ENCODE results near the gene PPIA. TPM values are rescaled to one million over a fixed set of nuclear protein-coding genes. Genes with fewer than 3 reads are reported as not detected.

The PPIA gene
- polyA plus RNA-seq, 3 donors: 1,614 to 2,276 (median 2,037) TPM

- Mint-ChIP-seq H3K27ac (peak overlapping the region in 3 of 7 donors; percentile 1 to 33 (median 27)), H3K4me1 (no peaks in the 10 kb centered on the region), H3K4me3 (peak overlapping the region in 1 of 2 donors; percentile 41), H3K27me3 (ENCODE audit: low read depth in 3 of 3) (no peaks in the 10 kb centered on the region), H3K9me3 (no peaks in the 10 kb centered on the region), H3K36me3 (peaks cover 58 to 87% of the 10 kb centered on the region in 2 donors)
- Histone ChIP-seq H4K20me1 (ENCODE audit: insufficient read depth, low read length) (peaks cover 17% of the 10 kb centered on the region), H3K79me2 (ENCODE audit: insufficient read depth, low read length) (peaks cover 10% of the 10 kb centered on the region), H3K9me3 (replicated peaks in 1 of 2; ENCODE audit: control insufficient read depth in 1 of 2, insufficient read depth in 1 of 2, low read length in 2 of 2) (no peaks in the 10 kb centered on the region), H3K4me2 (replicated peaks; ENCODE audit: extremely low read depth, low read length, poor library complexity, severe bottlenecking) (no peak overlapping the region), H3K4me1 (ENCODE audit: control insufficient read depth in 1 of 2, insufficient read depth in 2 of 2, low read length in 2 of 2) (no peaks in the 10 kb centered on the region), H3K27me3 (ENCODE audit: control insufficient read depth in 2 of 2, insufficient read depth in 2 of 2, low read length in 2 of 2) (no peaks in the 10 kb centered on the region), H2AFZ (ENCODE audit: insufficient read depth, low read depth, low read length, poor library complexity, severe bottlenecking) (no peak overlapping the region), H3K4me3 (replicated peaks in 1 of 3; ENCODE audit: low read depth in 2 of 3, low read length in 3 of 3) (no peak overlapping the region), H3K27ac (ENCODE audit: low read depth in 1 of 2, low read length in 2 of 2) (no peak overlapping the region), H3K9ac (ENCODE audit: insufficient read depth, low read length, poor library complexity, severe bottlenecking) (no peak overlapping the region), H3K36me3 (replicated peaks in 1 of 2; ENCODE audit: control insufficient read depth in 1 of 2, insufficient read depth in 2 of 2, low read length in 2 of 2) (peaks cover 82 to 83% of the 10 kb centered on the region in 2 donors)
- TF ChIP-seq CTCF (IDR thresholded peaks at IDR 0.05): no peak
- over 99% methylated on average over 13 of the region's 18 CpGs for WGBS (ENCODE audit: insufficient coverage)
- DNase-seq: no peak
- intact Hi-C loops (cut with micrococcal nuclease): loop anchor here in 1 of 2 donors (10.0 kb wide), 1 partner anchor 175 kb away; no protein-coding TSS in a partner anchor
Observed at GRCh38 chr7:44760034-44760580, 36.4 kb upstream of the PPIA start.

- no peak overlapping the region for H3K27ac ChIP-seq (ENCODE audit: low read depth in 1 of 2, low read length in 2 of 2)
- 95% methylated on average over 42 of the region's 48 CpGs for WGBS (ENCODE audit: insufficient coverage)
- no peaks in the 10 kb centered on the region for H3K9me3 Mint-ChIP-seq
Observed at GRCh38 chr7:44761207-44762161, 35.0 kb upstream of the PPIA start.

More at GRCh38 chr7:44761207-44762161, 35.0 kb upstream of the PPIA start:
- Histone ChIP-seq H3K4me2 (replicated peaks; ENCODE audit: extremely low read depth, low read length, poor library complexity, severe bottlenecking) (no peak overlapping the region), H3K4me1 (ENCODE audit: control insufficient read depth in 1 of 2, insufficient read depth in 2 of 2, low read length in 2 of 2) (no peaks in the 10 kb centered on the region), H3K36me3 (replicated peaks in 1 of 2; ENCODE audit: control insufficient read depth in 1 of 2, insufficient read depth in 2 of 2, low read length in 2 of 2) (peaks cover 90 to 93% of the 10 kb centered on the region in 2 donors), H2AFZ (ENCODE audit: insufficient read depth, low read depth, low read length, poor library complexity, severe bottlenecking) (no peak overlapping the region), H3K27me3 (ENCODE audit: control insufficient read depth in 2 of 2, insufficient read depth in 2 of 2, low read length in 2 of 2) (no peaks in the 10 kb centered on the region), H3K9ac (ENCODE audit: insufficient read depth, low read length, poor library complexity, severe bottlenecking) (no peak overlapping the region), H3K79me2 (ENCODE audit: insufficient read depth, low read length) (no peaks in the 10 kb centered on the region), H4K20me1 (ENCODE audit: insufficient read depth, low read length) (peaks cover 3% of the 10 kb centered on the region), H3K9me3 (replicated peaks in 1 of 2; ENCODE audit: control insufficient read depth in 1 of 2, insufficient read depth in 1 of 2, low read length in 2 of 2) (no peaks in the 10 kb centered on the region), H3K4me3 (replicated peaks in 1 of 3; ENCODE audit: low read depth in 2 of 3, low read length in 3 of 3) (no peak overlapping the region)
- Mint-ChIP-seq H3K4me1 (no peaks in the 10 kb centered on the region), H3K27ac (peak overlapping the region in 1 of 7 donors; percentile 12), H3K36me3 (peaks cover 70 to 94% of the 10 kb centered on the region in 2 donors), H3K27me3 (ENCODE audit: low read depth in 3 of 3) (no peaks in the 10 kb centered on the region), H3K4me3 (no peak overlapping the region)
- TF ChIP-seq CTCF (IDR thresholded peaks at IDR 0.05): no peak
- no peak for DNase-seq
- intact Hi-C loops (cut with micrococcal nuclease): loop anchor here in 1 of 2 donors (10.0 kb wide), 1 partner anchor 173 kb away; no protein-coding TSS in a partner anchor
